ENCODE measurements around the gene TMEM176A.

Gene TMEM176A

DNA sequence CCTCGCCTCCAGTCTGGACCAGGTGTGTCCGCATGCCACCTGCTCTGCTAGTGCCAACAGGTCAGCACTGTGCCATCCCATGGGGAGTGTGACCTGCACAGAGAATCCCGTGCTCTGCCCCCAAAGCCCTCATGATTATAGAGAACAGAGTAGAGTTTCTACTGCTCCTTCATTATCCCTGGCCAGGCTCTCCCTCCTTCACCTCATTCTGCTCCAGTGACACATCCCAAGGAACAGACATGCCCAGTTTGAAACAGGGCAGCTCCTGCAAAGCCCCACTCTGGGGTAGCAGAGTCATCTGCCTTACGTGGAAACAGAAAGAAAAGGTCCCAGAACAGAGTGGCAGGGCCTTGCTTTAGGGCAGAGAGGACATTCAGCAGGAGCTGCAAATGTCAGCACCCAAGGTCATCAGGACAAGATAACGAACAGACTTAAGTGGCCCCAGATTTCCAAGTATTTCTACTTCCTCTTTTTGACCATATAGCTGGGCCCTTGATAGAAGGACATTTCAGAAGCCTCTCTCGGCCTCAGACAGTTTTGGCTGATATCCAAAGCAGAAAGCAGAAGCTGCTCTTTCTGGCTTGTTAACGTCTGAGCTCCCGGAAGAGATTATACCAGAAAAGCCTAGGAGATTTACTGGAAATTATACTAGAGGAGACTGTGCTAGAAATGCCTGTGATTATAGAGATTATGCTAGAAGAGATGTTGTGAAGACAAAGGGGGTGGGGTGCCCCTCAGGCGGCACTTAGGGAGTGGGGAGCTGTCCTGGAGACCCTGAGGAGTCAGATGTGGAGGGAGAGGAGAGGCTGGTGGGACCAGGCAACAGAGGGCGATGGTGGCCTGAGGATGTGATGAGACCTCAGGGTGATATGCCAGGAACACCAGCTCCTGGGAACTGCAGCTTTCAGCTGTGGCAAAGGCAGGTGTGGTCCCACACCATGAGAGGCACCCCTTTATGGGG is 13.0 kb upstream of the TMEM176A start:
- no peak for DNase-seq (ENCODE audit: low spot score)
- TF ChIP-seq, protein P1, sequence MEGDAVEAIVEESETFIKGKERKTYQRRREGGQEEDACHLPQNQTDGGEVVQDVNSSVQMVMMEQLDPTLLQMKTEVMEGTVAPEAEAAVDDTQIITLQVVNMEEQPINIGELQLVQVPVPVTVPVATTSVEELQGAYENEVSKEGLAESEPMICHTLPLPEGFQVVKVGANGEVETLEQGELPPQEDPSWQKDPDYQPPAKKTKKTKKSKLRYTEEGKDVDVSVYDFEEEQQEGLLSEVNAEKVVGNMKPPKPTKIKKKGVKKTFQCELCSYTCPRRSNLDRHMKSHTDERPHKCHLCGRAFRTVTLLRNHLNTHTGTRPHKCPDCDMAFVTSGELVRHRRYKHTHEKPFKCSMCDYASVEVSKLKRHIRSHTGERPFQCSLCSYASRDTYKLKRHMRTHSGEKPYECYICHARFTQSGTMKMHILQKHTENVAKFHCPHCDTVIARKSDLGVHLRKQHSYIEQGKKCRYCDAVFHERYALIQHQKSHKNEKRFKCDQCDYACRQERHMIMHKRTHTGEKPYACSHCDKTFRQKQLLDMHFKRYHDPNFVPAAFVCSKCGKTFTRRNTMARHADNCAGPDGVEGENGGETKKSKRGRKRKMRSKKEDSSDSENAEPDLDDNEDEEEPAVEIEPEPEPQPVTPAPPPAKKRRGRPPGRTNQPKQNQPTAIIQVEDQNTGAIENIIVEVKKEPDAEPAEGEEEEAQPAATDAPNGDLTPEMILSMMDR (IDR thresholded peaks at IDR 0.05; ENCODE audit: extremely low read depth, insufficient read depth, missing control alignments): no peak
- in situ Hi-C loops (cut with MboI; ENCODE audit: low pct_unique_long_range_greater_than_20kb, low sequenced_read_pairs, unreplicated experiment): no loop called here

DNA sequence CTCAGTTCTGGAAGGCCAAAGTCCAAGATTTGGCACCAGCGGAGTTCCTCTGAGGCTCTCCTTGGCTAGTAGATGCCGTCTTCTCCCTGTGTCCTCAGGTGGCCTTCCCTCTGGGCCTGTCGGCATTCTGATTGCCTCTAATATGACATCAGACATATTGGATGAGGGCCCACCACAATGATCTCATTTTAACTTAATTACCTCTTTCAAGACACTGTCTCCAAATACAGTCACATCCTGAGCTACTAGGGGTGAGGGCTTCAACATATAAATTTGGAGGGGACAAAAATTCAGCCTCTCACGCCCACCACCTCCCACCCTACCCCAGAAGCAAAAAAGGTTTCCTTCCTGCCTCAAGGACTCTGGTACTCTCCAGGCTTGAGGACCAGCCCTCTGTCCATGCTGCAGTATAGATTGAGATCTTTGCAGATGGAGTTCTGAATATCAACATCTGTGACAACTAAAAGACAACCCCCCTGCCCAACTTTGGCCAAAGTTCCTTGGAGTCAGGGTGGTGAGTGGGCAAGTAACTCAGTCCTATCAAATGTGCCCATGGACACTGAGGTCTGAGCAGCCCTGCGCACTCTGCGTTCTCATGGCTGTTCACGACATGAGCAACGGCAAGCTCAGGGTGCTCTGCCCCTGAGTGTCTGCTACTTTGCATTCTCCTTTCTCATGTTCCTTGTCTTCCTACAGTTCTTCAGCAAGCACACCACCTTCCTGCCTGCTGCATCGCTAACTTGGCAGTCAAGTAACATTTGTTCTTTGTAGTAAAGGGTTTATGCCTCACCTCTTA is 11.9 kb upstream of the TMEM176A start:
- no peak for DNase-seq (ENCODE audit: low spot score)
- TF ChIP-seq, protein P1 (IDR thresholded peaks at IDR 0.05; ENCODE audit: extremely low read depth, insufficient read depth, missing control alignments): no peak
- in situ Hi-C loops (cut with MboI; ENCODE audit: low pct_unique_long_range_greater_than_20kb, low sequenced_read_pairs, unreplicated experiment): no loop called here

DNA sequence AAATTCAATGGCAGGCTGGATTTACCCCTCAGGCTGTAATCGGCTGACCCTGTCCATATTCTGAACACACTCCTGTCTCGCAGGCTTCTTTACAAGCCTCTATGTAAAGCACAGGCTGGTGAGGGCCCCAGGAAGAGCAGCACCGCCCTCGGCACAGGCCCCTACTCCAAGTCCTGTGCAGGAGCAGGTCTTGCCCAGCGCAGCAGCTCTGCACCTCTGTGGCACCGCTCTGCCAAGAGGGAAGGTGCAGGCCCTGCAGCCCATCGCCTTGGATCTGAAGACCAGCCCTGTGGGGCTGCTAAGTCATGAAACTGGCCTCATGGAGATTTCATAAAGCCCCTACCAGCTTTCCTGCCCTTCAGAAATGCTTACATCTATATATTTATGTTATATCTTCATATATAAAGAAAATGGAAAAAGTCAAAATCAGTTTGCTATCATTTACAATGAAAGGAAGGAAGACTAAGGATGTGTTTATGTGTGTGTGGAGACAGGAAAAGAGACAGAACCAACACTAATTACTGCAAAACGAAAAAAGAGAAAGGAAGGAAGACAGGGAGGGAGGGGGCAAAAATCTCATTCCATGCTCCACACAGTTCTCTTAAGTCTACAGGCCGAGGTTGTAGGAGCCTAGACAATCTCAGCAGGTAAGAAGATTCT is 10.0 kb upstream of the TMEM176A start:
- DNase-seq (ENCODE audit: low spot score): no peak
- in situ Hi-C loops (cut with MboI; ENCODE audit: low pct_unique_long_range_greater_than_20kb, low sequenced_read_pairs, unreplicated experiment): no loop called here
- TF ChIP-seq, protein P1 (IDR thresholded peaks at IDR 0.05; ENCODE audit: extremely low read depth, insufficient read depth, missing control alignments): no peak

DNA sequence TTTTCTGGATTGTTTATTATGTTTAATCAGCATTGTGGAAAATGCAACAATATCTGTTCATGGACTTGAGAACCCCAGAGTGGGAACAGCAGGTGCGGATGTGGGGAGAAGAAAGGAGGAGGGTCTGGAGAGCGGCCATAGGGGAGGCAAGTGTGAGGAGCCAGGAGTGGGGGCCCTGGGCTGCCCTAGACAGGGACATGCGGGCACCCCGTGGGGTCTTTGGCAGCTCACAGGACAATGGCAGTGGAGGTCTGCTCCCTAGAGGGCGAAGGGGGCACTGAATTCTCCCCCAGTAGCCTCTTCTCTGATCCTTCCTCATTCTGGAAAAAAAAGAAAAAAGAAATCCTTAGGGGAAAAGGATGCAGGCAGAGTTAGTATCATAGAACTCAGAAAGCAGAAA is 9.3 kb upstream of the TMEM176A start:
- no peak for DNase-seq (ENCODE audit: low spot score)
- in situ Hi-C loops (cut with MboI; ENCODE audit: low pct_unique_long_range_greater_than_20kb, low sequenced_read_pairs, unreplicated experiment): no loop called here
- TF ChIP-seq, protein P1 (IDR thresholded peaks at IDR 0.05; ENCODE audit: extremely low read depth, insufficient read depth, missing control alignments): no peak

DNA sequence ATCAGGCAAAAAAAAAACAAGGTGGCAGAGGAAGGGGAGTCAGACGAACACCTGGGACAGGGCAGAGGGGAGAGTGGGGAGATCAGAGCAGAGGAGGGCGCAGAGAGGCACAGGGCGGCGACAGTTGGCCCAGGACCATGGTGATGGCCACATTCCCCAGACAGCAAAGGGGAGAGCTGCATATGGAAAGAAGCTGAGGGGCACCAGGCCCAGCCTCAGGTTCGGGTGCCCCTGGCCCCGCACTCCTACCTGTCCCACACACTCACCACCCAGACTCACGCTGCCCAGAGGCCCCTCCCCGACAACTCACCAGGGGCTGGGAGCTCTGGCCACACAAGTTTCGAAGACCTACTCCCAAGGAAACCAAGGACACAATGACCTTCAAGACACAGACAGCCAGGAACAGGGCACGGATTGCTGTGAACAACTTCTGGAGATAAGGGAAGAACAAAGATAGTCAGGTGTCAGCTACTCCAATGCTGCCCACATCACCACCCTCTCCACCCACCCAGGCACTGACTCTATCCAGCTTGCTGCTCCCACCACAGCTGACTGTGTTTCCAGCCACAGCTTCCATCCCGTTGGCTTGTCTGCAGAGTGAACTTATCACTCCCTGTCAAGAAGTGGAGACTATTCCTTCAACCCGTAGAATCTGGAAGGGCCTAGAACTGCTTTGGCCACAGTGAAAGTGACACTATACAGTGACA is 8.7 kb upstream of the TMEM176A start:
- in situ Hi-C loops (cut with MboI; ENCODE audit: low pct_unique_long_range_greater_than_20kb, low sequenced_read_pairs, unreplicated experiment): no loop called here
- no peak for DNase-seq (ENCODE audit: low spot score)
- TF ChIP-seq, protein P1 (IDR thresholded peaks at IDR 0.05; ENCODE audit: extremely low read depth, insufficient read depth, missing control alignments): no peak
